NOMO-1 treated with dmso at 0.1 percent for 144 hours (cell line): Measurements from ENCODE around the gene ISCU.

Experiments
- DNase-seq: peaks from one replicate; lab custom pipeline; 2025; ENCODE audit not compliant: unreplicated experiment; lab: John Stamatoyannopoulos, UW

Gene ISCU

GRCh38 chr12:108602209-108602705, 39.9 kb downstream of the ISCU start:
- DNase-seq, result no peak

DNA sequence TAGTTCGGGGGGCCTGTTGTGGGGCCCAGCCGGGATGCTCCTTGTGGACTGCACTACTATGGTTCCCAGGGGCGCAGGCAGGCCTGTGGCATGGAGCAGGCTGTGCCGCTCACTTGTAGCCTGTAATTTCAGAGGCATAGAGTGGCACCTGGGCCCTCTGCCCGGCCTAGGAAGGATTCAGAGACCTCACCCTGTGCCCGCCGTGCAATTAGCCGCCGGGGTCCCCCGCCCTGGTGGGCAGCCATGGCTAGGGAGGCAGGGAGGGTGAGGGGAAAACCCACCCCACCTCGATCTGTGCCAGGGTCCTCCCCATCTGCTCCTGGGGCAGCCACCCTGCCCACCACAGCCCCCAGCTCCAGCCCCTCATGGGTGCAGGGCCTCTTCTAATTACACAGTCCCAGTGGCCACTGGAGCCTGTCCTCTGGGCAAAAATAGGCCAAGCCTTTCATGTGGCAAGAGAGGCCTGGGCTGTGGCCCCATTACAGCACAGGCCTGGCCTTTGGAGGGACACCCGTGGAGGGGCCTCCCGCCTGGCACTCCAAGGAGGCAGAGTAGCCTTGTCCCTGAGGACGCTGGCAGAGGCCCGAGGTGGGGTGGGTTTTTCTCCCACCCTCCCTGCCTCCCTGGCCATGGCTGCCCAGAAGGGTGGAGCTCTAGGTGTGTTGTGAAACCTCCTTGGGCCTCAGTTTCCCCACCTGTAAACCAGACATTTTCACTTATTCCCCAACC, 40.7 kb downstream of the ISCU start:
- no peak for DNase-seq

DNA sequence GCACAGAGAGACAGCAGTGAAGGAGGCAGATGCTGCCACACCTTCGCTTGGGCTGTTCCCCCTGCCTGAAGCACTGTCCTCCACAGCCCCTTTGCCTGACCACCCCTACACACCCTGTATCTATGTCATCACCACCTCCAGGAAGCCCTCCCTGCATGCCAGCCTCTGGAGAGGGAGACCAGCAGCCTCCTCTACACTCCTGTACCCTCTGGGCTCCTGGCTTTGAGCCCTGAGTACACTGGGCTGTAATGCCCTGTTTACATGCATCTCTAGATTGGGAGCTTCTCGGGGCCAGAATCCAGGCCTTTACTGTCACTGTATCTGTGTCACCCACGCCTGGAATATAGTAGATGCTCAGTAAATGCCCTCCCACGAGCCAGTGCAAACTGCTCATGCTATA, 41.3 kb downstream of the ISCU start:
- DNase-seq, result no peak

DNA sequence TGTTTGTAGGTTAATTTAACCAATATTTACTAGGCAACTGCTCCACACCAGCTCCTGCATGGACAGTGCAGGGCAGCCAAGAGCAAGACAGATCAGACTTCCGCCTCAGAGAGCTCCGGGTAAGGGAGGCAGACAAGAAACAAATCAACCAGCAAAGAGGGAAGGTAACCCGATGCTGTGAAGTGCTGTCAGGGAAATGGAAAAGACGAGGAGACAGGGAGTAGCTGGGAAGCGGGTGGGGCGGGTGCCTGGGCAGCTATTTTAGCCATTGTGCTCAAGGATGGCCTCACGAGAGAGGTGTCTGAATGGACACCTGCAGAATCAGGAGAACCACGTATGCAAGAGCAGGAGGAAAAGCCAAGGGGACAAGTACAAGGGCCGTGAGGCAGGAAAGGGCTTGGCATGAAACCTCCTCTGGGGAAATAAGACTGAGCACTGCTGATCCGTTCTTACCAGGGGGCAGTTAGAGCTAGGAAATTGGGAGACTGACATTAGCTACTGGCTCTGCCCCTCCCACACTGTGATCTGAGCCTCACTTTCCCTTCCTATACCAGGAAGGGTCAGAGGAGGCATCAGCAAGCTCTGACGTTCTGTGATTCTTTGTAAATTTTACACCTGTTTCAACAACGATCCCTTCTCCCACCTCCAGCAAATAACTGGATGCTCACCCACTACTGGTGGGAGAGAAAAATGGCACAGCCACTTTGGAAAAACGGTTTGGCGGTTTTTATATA, 42.0 kb downstream of the ISCU start:
- DNase-seq, result no peak

DNA sequence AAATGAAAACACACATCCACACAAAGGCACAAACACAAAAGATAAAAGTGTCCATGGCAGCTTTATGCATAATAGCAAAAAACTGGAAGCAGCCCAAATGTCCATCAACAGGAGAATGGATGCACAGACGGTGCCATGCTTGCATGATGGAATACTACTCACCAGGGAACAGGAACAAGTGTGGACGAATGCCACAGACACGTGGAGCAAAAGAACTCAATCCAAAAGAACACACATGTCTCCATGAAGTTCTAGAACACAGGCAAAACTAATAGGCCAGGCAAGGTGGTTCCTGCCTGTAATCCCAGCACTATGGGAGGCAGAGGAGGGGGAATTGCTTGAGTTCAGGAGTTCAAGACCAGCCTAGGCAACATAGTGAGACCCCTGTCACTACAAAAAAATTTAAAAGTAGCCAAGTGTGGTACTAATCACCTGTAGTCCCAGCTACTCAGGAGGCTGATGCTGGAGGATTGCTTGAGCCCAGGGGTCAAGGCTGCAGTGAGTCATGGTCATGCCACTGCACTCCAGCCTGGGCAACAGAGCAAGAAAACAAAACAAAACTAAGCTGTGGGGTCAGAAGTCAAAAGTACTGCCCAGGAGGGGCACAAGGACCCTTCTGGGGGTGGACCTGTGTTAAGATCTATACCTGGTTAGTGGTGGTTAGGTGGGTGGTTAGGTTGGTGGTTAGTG, 42.7 kb downstream of the ISCU start:
- DNase-seq, result no peak

DNA sequence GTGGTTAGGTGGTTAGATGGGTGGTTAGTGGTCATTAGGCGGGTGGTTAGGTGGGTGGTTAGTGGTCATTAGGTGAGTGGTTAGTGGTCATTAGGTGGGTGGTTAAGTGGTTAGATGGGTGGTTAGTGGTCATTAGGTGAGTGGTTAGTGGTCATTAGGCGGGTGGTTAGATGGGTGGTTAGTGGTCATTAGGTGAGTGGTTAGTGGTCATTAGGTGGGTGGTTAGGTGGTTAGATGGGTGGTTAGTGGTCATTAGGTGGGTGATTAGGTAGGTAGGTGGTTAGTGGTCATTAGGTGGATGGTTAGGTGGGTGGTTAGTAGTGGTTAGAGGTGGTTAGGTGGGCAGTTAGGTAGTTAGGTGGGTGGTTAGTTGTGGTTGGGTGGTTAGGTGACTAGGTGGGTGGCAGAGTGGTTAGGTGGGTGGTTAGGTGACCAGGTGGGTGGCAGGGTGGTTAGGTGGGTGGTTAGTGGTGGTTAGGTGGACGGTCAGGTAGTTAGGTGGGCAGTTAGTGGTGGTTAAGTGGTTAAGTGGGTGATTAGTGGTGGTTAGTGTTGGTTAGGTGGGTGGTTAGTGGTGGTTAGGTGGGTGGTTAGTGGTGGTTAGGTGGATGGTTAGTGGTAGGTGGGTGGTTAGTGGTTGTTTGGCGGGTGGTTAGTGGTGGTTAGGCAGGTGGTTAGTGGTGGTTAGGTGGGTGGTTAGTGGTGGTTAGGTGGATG, 43.5 kb downstream of the ISCU start:
- DNase-seq, result no peak

GRCh38 chr12:108606492-108606891, 44.1 kb downstream of the ISCU start:
- no peak for DNase-seq

DNA sequence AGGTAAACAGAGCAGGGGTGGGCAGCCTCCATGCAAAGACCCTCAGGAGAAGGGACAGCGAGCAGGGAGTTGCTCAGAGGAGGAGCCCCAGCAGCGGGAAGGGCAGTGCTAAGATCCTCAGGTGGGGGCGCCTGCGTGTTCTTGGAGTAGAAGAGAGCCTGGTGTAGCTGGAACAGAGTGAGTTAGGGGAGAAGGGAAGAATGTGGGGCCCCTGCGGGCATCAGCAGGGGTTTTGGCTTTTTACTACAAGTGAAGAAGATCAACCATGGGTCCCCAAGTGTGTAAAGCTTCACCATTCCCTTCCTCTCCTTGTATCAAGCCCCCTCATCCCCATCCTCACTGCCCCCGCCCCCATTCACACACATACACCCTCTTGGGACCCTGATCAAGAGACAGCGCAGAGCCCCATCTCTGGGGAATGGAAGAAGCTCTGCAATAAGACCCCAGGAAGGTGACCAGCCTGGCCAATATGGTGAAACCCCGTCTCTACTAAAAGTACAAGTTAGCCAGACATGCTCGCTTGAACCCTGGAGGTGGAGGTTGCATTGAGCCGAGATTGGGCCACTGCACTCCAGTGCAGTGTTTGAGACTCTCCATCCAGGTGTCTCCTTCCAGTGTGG, 45.7 kb downstream of the ISCU start:
- no peak for DNase-seq

DNA sequence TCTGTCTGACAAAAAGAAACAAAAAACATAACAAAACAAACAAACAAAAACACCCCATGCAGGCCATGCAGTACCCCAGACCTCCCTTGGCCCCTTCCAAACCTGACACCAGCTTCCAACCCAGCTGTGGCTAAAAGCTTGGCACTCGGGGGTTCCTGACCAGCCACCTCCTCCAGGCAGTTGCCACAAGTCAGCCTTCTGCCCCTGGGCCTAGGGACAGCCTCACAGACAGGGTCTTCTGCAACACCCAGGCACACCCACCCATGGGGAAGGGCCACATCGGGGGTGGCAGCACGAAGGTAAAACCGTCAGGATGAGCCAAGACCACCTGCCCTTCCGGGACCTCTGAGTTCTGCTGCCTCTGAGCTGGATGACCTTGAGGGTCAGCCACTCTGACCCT, 46.2 kb downstream of the ISCU start:
- DNase-seq, result no peak

DNA sequence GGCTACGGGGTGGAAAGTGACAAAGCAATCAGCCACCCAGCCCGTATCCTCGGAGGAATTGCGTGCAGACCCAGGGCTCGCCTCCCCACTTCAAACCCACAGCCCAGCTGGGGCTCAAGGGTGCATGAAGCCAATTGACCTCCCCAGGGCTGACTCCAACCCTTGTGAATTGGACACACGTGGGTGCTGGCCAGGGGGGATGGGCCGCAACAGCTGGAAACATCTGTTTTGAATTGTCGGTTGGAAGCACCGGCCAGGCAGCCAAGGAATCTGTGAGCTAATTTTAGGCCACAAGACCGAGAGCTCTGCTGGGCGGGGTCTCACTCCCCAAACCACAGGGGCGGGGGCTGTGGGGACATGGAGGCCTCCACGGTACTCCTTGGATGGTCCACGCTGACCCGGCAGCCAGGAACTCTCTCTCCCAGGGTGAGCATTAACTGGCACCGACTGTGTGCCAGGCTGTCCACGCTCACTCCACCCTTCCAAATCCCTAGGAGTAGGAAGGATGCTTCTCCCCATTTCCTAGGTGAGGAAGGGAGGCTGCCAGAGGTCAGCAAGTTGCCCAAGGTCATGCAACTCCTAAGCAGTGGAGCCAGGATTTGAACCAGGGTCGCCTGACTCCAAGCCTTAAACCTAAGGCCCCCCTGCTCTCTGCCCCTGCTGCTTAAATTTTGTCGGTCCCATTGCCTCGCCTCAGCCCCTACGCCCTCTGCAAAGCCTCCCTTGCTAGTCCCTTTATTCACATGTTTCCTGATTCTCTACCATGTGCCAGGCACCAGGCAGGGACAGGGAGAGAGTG, 47.3 kb downstream of the ISCU start:
- no peak for DNase-seq

- DNase-seq, result no peak
These were observed 48.0 kb downstream of the ISCU start for GRCh38 chr12:108610336-108610815.

DNA sequence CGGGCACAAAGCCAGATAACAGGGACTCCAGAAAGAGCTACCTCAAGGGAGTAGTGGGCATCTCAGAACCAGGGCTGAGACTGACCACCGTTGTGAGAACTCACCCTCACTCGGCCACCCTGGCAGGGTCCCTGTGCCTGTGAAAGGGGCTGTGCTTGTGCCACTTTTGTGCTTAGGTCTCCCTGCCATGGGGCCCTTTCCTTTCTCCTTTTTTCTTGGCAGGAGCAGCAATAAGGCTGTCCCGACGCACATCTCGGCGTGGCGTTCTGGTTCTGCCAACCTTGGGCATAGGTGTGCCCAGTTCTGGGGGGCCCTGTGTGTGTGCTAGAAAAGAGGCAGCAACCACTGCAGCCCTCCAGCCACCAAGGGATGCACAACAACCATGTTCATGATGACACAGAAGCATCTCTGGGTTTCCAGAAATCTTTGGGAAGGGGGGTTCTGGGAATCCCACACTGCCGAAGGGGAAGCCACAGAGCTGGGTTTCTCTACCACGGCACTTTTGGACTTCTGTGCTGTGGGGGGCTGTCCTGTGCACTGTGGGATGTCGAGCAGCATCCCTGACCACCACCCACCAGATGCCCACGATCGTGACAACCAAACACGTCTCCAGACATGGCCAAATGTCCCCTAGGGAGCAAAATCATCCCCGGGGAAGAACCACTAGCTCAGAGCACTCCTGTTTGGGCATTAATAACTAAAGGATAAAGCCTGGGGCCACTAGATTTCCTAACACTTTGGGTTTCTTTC, 48.6 kb downstream of the ISCU start:
- DNase-seq, result no peak

GRCh38 chr12:108611884-108612415, 49.6 kb downstream of the ISCU start:
- no peak for DNase-seq

DNA sequence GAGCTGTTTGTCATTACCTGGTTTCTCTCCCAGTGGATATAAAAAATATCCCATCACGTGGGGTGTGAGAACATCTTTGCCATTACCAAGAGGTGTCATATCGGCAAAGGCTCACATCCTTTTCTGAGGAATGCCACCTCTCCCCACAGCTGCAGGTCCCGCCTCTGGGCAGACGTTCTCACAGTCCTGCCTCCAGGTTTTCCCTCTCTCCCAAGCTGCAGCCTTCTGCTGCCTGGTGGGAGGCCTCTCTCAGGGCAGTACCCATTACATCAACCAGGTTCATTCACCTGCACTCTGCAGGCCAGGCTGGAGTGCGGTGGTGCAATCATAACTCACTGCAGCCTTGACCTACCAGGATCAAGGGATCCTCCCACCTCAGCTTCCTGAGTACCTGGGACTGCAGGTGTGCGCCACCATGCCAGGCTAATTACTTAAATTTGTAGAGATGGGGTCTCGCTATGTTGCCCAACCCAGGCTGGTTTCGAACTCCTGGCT, 50.4 kb downstream of the ISCU start:
- no peak for DNase-seq

DNA sequence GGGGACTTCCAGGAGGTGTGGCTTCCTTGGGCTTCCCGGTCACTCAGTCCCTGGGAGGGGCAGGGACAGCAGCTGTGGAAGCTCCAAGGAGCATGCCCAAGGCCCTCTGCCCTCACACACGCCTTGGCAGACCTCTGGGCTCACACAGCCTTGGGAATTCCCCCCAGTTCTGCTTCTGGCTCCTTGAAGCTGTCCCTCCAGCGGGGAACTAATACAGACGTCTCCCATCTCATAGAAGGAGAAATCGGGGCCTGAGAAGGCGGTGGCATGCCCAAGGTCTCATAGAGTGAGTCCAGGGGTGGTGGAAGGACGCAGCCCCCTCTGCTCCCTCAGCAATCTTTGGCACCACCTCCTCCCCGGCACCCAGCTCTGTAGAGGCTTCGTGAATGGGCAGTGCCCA, 51.2 kb downstream of the ISCU start:
- DNase-seq, result no peak

- no peak for DNase-seq
These were observed 51.6 kb downstream of the ISCU start for GRCh38 chr12:108614041-108614440.

GRCh38 chr12:108614639-108615038, 52.2 kb downstream of the ISCU start:
- no peak for DNase-seq

- no peak for DNase-seq
These were observed 53.5 kb downstream of the ISCU start for GRCh38 chr12:108615918-108616317.

GRCh38 chr12:108616359-108616758, 54.0 kb downstream of the ISCU start:
- DNase-seq, result no peak
